Kidney (tissue), 14 donors: ENCODE data around the gene PIF1. TPM values are rescaled to one million over a fixed set of nuclear protein-coding genes. Genes with fewer than 3 reads are reported as not detected.
"Not testable (repeated sequence)": the region's sequence is repeated elsewhere in the genome, so short reads cannot be mapped to it uniquely, and the experiment has no call there.

ENCODE experiments used
- DNase-seq, 5 donors: peaks; one replicate each; pipeline ENCODE4 v3.0.0-alpha.2; 2013 to 2020
- FAIRE-seq: peaks from 2 replicates; lab custom pipeline; 2012; peaks lifted over from hg19 to GRCh38; lab: Jason Lieb, UNC
- H3K27ac ChIP-seq, 2 donors: one replicate each; pipeline ENCODE4 v1.7.0; 2013; ENCODE audit warnings: low read depth in 2 of 2, low read length in 2 of 2, inconsistent platforms in 1 of 2
- H3K27me3 ChIP-seq: one replicate; pipeline ENCODE4 v1.7.1; 2013; ENCODE audit warnings: low read length, inconsistent platforms; ENCODE audit not compliant: control insufficient read depth, insufficient read depth
- H3K36me3 ChIP-seq, 3 donors: one replicate each; pipeline versions ENCODE4 v1.7.0 to v1.7.1; 2013; ENCODE audit warnings: low read length in 3 of 3, control low read depth in 1 of 3, inconsistent platforms in 1 of 3; ENCODE audit not compliant: insufficient read depth in 3 of 3, control insufficient read depth in 2 of 3
- H3K4me1 ChIP-seq, 3 donors: one replicate each; pipeline versions ENCODE4 v1.7.0 to v1.7.1; 2013; ENCODE audit warnings: low read length in 3 of 3, inconsistent platforms in 1 of 3, low read depth in 1 of 3; ENCODE audit not compliant: control insufficient read depth in 2 of 3, insufficient read depth in 2 of 3
- H3K4me3 ChIP-seq, 3 donors: one replicate each; pipeline versions ENCODE4 v1.7.0 to v1.8.1; 2013; ENCODE audit warnings: low read length in 3 of 3, control low read depth in 1 of 3, inconsistent platforms in 1 of 3
- H3K9ac ChIP-seq, 3 donors: one replicate each; pipeline versions ENCODE4 v1.7.0 to v1.7.1; 2013; ENCODE audit warnings: low read length in 3 of 3, control low read depth in 1 of 3, inconsistent platforms in 1 of 3
- H3K9me3 ChIP-seq, 3 donors: one replicate each; pipeline versions ENCODE4 v1.7.0 to v1.7.1; 2013; ENCODE audit warnings: low read length in 3 of 3, control low read depth in 1 of 3, inconsistent platforms in 1 of 3; ENCODE audit not compliant: control insufficient read depth in 2 of 3, insufficient read depth in 1 of 3
- intact Hi-C: fragments of 100-400 bp; cut with DNase I; formaldehyde crosslinking; loops from one replicate; pipeline ENCODE4 v1.11.1; 2022
- polyA plus RNA-seq: library from polyadenylated mRNA; stranded (reverse); fragments of 350-450 nt; fragmentation: Illumina TruSeq; extraction: RNeasy Lipid Tissue Mini Kit (QIAGEN cat#74804); gene quantifications from one replicate; pipeline ENCODE4 v1.2.3, GENCODE V29; 2014; ENCODE audit warnings: low read depth, low replicate concordance; ENCODE audit not compliant: insufficient read depth
- total RNA-seq: library from RNA; stranded (reverse); fragmentation: NEBNext Ultra II Directional; extraction: Animal tissue kit (Norgen Biotek cat#: 25700); gene quantifications from one replicate; pipeline ENCODE4 v1.2.1, GENCODE V29; 2021
- TF ChIP-seq, protein P1 (sequence below): IDR thresholded peaks from 3 replicates; pipeline ENCODE4 v1.5.1; 2012; ENCODE audit warnings: mild to moderate bottlenecking, moderate library complexity, borderline replicate concordance; ENCODE audit not compliant: insufficient read depth; ENCODE audit errors: extremely low read depth
- donor health status: control.
- donor health status: control.
- donor health status: control.
- donor health status: control.
- donor health status: control.
- donor health status: DM: yes; HTN: yes; CAD: no.
- donor health status: Normal renal cell carcinoma (clear cell type).

PIF1 gene
- total and polyA plus RNA-seq, 2 donors from 2014 or later: 0.47 to 2.0 TPM

DNA sequence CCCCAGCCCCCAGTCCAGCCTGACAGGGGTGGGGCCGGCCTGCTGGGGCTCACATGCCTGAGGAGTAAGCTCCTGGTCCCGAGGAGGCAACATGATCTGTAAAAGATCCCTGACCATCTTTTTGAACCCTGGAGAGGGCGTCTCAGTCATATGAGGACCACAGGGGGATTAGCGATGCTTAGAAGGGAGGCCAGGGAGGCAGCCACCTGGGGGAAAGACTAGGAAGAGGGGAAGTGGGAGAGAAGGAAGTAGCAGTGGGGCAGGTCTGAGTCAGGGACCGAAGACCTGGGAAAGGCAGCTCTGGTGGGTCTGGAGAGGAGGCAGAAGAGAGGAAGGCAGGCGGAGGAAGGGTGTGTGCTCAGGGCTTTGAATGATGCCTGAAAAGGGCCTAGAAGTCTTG is 18.9 kb downstream of the PIF1 start:
- FAIRE-seq: no peak
- intact Hi-C loops: loop anchor here (5.0 kb wide), 1 partner anchor 74 kb away; no protein-coding TSS in a partner anchor
- H3K27ac ChIP-seq: no peak overlapping the region

DNA sequence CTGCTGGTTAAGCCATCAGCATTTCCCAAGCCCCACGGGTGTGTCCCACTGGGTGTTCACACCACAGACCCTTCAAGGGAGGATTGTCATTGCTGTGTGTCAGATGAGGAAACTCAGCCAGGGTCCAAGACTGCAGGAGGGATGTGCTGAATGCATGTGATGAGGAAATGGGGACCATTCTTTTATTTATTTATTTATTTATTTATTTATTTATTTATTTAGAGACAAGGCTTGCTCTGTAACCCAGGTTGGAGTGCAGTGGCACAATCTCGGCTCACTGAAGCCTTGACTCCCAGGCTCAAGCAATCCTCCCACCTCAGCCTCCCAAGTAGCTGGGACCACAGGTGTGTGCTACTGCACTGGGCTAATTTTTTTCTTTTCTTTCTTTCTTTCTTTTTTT is 20.8 kb downstream of the PIF1 start:
- no peaks in the 10 kb centered on the region for H3K27me3 ChIP-seq
- DNase-seq: no peak
- intact Hi-C loops: loop anchor here (5.0 kb wide), 1 partner anchor 72 kb away; no protein-coding TSS in a partner anchor
- H3K4me3 ChIP-seq: no peak overlapping the region
- H3K4me1 ChIP-seq: no peaks in the 10 kb centered on the region
- TF ChIP-seq, protein P1, sequence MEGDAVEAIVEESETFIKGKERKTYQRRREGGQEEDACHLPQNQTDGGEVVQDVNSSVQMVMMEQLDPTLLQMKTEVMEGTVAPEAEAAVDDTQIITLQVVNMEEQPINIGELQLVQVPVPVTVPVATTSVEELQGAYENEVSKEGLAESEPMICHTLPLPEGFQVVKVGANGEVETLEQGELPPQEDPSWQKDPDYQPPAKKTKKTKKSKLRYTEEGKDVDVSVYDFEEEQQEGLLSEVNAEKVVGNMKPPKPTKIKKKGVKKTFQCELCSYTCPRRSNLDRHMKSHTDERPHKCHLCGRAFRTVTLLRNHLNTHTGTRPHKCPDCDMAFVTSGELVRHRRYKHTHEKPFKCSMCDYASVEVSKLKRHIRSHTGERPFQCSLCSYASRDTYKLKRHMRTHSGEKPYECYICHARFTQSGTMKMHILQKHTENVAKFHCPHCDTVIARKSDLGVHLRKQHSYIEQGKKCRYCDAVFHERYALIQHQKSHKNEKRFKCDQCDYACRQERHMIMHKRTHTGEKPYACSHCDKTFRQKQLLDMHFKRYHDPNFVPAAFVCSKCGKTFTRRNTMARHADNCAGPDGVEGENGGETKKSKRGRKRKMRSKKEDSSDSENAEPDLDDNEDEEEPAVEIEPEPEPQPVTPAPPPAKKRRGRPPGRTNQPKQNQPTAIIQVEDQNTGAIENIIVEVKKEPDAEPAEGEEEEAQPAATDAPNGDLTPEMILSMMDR: no peak
- H3K9me3 ChIP-seq: no peaks in the 10 kb centered on the region
- FAIRE-seq: no peak
- H3K27ac ChIP-seq: no peak overlapping the region
- H3K36me3 ChIP-seq: no peaks in the 10 kb centered on the region
- H3K9ac ChIP-seq: no peak overlapping the region

More for the DNA sequence above, 18.9 kb downstream of the PIF1 start:
- Histone ChIP-seq H3K9me3 (no peaks in the 10 kb centered on the region), H3K36me3 (no peaks in the 10 kb centered on the region), H3K4me1 (no peaks in the 10 kb centered on the region), H3K27me3 (no peaks in the 10 kb centered on the region), H3K4me3 (no peak overlapping the region), H3K9ac (no peak overlapping the region)
- TF ChIP-seq, protein P1: no peak
- DNase-seq: no peak

DNA sequence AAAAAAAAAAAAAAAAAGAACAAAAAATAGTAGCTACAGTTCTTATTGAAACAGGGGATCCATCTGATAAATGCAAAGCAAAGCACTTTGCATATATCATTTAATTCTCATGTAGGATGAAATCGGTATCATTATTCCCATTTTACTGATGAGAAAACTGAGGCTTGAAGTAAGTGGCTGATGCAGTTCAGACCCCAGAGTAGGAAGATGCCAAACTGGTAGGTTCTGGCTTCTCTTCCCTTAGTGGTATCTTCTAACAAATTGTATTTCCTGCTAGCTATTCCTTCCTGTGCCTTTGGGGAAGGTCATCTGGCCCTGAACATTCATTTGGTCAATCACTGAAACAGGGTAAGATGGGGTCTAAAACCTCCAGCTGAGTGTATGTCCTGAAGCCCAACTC is 21.9 kb downstream of the PIF1 start:
- intact Hi-C loops: no loop called here
- TF ChIP-seq, protein P1: no peak
- H3K4me3 ChIP-seq: no peak overlapping the region
- FAIRE-seq: no peak
- no peaks in the 10 kb centered on the region for H3K9me3 ChIP-seq
- no peaks in the 10 kb centered on the region for H3K36me3 ChIP-seq
- no peaks in the 10 kb centered on the region for H3K4me1 ChIP-seq
- no peak overlapping the region for H3K27ac ChIP-seq
- no peak for DNase-seq
- no peak overlapping the region for H3K9ac ChIP-seq
- no peaks in the 10 kb centered on the region for H3K27me3 ChIP-seq

DNA sequence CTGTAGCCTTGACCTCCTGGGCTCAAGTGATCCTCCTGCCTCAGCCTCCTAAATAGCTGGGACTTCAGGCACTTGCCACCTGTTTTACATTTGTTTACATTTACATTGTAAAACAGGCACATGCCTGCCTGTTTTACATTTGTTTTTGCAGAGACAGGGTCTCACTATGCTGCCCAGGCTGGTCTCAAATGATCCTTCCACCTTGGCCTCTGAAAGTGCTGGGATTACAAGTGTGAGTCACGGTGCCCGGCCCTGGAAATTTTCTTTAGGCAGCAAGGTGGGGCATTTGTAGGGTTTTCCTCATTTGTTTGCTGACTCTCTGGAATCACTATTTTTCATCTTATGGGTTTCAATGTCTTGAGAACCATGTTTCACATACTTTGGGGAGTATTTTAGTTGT is 25.0 kb downstream of the PIF1 start:
- Histone ChIP-seq H3K9ac (no peak overlapping the region), H3K9me3 (no peaks in the 10 kb centered on the region), H3K4me1 (no peaks in the 10 kb centered on the region), H3K4me3 (no peak overlapping the region), H3K36me3 (no peaks in the 10 kb centered on the region), H3K27ac (no peak overlapping the region), H3K27me3 (no peaks in the 10 kb centered on the region)
- DNase-seq: no peak
- intact Hi-C loops: no loop called here
- TF ChIP-seq, protein P1: no peak
- FAIRE-seq: no peak

DNA sequence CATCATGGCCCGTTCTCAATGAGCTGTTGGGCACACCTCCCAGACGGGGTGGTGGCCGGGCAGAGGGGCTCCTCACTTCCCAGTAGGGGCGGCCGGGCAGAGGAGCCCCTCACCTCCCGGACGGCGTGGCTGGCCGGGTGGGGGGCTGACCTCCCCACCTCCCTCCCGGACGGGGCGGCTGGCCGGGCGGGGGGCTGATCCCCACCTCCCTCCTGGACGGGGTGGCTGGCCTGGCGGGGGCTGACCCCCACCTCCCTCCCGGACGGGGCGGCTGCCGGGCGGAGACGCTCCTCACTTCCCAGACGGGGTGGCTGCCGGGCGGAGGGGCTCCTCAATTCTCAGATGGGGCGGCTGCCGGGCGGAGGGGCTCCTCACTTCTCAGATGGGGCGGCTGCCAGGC is 26.5 kb downstream of the PIF1 start:
- DNase-seq, H3K36me3 ChIP-seq, H3K4me1 ChIP-seq, H3K27me3 ChIP-seq, FAIRE-seq, H3K9ac ChIP-seq, intact Hi-C loops, H3K27ac ChIP-seq, H3K9me3 ChIP-seq, H3K4me3 ChIP-seq: not testable (repeated sequence)
